H1 (cell line): ENCODE results near the gene CLDN14. TPM values are rescaled to one million over a fixed set of nuclear protein-coding genes. Genes with fewer than 3 reads are reported as not detected.

Source experiments
- CTCF ChIA-PET: fragments of 300-600 bp; sonication (Branson Sonifier 250); formaldehyde crosslinking; loops from one replicate; lab custom pipeline; 2021; ENCODE audit not compliant: partially characterized antibody; lab: Charles Lee
- POLR2A ChIA-PET: fragments of 300-600 bp; sonication (Branson Sonifier 250); formaldehyde crosslinking; loops from one replicate; lab custom pipeline; 2021; ENCODE audit warnings: inconsistent platforms; ENCODE audit not compliant: partially characterized antibody; lab: Charles Lee
- DNase-seq, 2 experiments: peaks; one replicate each; pipeline versions ENCODE4 v3.0.0 to v3.0.0-alpha.2; 2010 to 2022; ENCODE audit warnings: low spot score in 2 of 2, low read depth in 1 of 2, mixed read lengths in 1 of 2
- FAIRE-seq: peaks from 2 replicates; lab custom pipeline; 2011; peaks lifted over from hg19 to GRCh38; lab: Jason Lieb, UNC
- H2AFZ ChIP-seq: 2 replicates; pipeline ENCODE4 v1.8.1; 2012; ENCODE audit warnings: low read length, inconsistent platforms
- H2AK5ac ChIP-seq: 2 replicates; pipeline ENCODE4 v1.6.1; 2013; ENCODE audit warnings: low read depth, low read length
- H2BK120ac ChIP-seq: replicated peaks from 2 replicates; pipeline ENCODE3; 2013; ENCODE audit warnings: low read depth, low read length, inconsistent platforms
- H2BK12ac ChIP-seq: 2 replicates; pipeline ENCODE4 v1.6.1; 2013; ENCODE audit warnings: low read depth, low read length
- H2BK15ac ChIP-seq: 2 replicates; pipeline ENCODE4 v1.6.1; 2013; ENCODE audit warnings: low read length
- H2BK20ac ChIP-seq: 2 replicates; pipeline ENCODE4 v1.6.1; 2013; ENCODE audit warnings: low read length
- H2BK5ac ChIP-seq: 2 replicates; pipeline ENCODE4 v1.6.1; 2013; ENCODE audit warnings: low read depth, low read length
- H3K14ac ChIP-seq: 2 replicates; pipeline ENCODE4 v1.6.1; 2013; ENCODE audit warnings: inconsistent platforms; ENCODE audit not compliant: insufficient read length
- H3K18ac ChIP-seq: 2 replicates; pipeline ENCODE4 v1.6.1; 2013; ENCODE audit warnings: low read length; ENCODE audit errors: extremely low read depth
- H3K23ac ChIP-seq: 2 replicates; pipeline ENCODE4 v1.6.1; 2013; ENCODE audit warnings: inconsistent platforms; ENCODE audit not compliant: insufficient read length
- H3K23me2 ChIP-seq: 2 replicates; pipeline ENCODE4 v1.6.1; 2013; ENCODE audit warnings: low read depth, low read length
- H3K27ac ChIP-seq: 2 replicates; pipeline ENCODE4 v1.6.1; 2011; ENCODE audit warnings: low read depth, low read length, inconsistent platforms
- H3K27me3 ChIP-seq, 4 experiments: replicated peaks in 1 of 4; 1 replicate in 1 of 4; 2 replicates in 3 of 4; pipeline versions ENCODE4 v1.6.1 to v1.8.1; 2011 to 2013; ENCODE audit warnings: low read length in 3 of 4, mild to moderate bottlenecking in 3 of 4, inconsistent platforms in 2 of 4, mixed read lengths in 2 of 4, moderate library complexity in 1 of 4; ENCODE audit not compliant: control insufficient read depth in 3 of 4, insufficient read depth in 3 of 4; ENCODE audit errors: extremely low read depth in 1 of 4
- H3K36me3 ChIP-seq, 4 experiments: 2 replicates each; pipeline versions ENCODE4 v1.6.1 to v1.8.1; 2011 to 2013; ENCODE audit warnings: mild to moderate bottlenecking in 4 of 4, low read length in 3 of 4, moderate library complexity in 2 of 4, control low read depth in 1 of 4, inconsistent platforms in 1 of 4; ENCODE audit not compliant: insufficient read depth in 4 of 4, control insufficient read depth in 2 of 4
- H3K4ac ChIP-seq: replicated peaks from 2 replicates; pipeline ENCODE3; 2013; ENCODE audit warnings: low read length, low read depth, mixed read lengths, inconsistent platforms; ENCODE audit not compliant: insufficient read length
- H3K4me1 ChIP-seq, 4 experiments: replicated peaks in 1 of 4; 1 replicate in 1 of 4; 2 replicates in 3 of 4; pipeline versions ENCODE4 v1.6.1 to v1.8.1; 2011 to 2013; ENCODE audit warnings: low read length in 3 of 4, inconsistent platforms in 2 of 4, mixed read lengths in 1 of 4; ENCODE audit not compliant: insufficient read depth in 4 of 4, control insufficient read depth in 3 of 4
- H3K4me2 ChIP-seq, 2 experiments: 2 replicates each; pipeline versions ENCODE4 v1.6.1 to v1.8.1; 2011 to 2013; ENCODE audit warnings: low read depth in 2 of 2, low read length in 2 of 2, control low read depth in 1 of 2, inconsistent platforms in 1 of 2, mild to moderate bottlenecking in 1 of 2; ENCODE audit not compliant: insufficient read depth in 1 of 2
- H3K4me3 ChIP-seq, 4 experiments: fragments of 200-600, 300-600 bp in 1 of 4; sonication (generic), shearing (Covaris generic), sonication (Bioruptor Twin) in 1 of 4; 2 replicates each; pipeline versions ENCODE4 v1.5.1 to v1.8.1; 2011 to 2016; ENCODE audit warnings: low read length in 4 of 4, low read depth in 3 of 4, control low read depth in 2 of 4, inconsistent platforms in 2 of 4, mild to moderate bottlenecking in 2 of 4, mixed read lengths in 1 of 4, moderate library complexity in 1 of 4; ENCODE audit not compliant: insufficient read depth in 2 of 4; ENCODE audit errors: extremely low read depth in 1 of 4
- H3K56ac ChIP-seq: replicated peaks from 2 replicates; pipeline ENCODE3; 2013; ENCODE audit warnings: low read depth, mild to moderate bottlenecking, mixed read lengths, low read length, inconsistent platforms; ENCODE audit not compliant: insufficient read length
- H3K79me1 ChIP-seq: 2 replicates; pipeline ENCODE4 v1.6.1; 2013; ENCODE audit warnings: low read depth, low read length, control low read depth
- H3K79me2 ChIP-seq, 2 experiments: 2 replicates each; pipeline versions ENCODE4 v1.6.1 to v1.8.1; 2012 to 2013; ENCODE audit warnings: low read length in 2 of 2, mild to moderate bottlenecking in 2 of 2, inconsistent platforms in 1 of 2; ENCODE audit not compliant: insufficient read depth in 2 of 2, control insufficient read depth in 1 of 2
- H3K9ac ChIP-seq, 4 experiments: replicated peaks in 1 of 4; 1 replicate in 1 of 4; 2 replicates in 3 of 4; pipeline versions ENCODE4 v1.6.1 to v1.8.1; 2011 to 2013; ENCODE audit warnings: low read depth in 3 of 4, low read length in 3 of 4, control low read depth in 2 of 4, mild to moderate bottlenecking in 2 of 4, moderate library complexity in 2 of 4, inconsistent platforms in 1 of 4; ENCODE audit errors: extremely low read depth in 1 of 4
- H3K9me3 ChIP-seq, 2 experiments: 2 replicates each; pipeline versions ENCODE4 v1.6.1 to v1.8.1; 2012 to 2013; ENCODE audit warnings: mild to moderate bottlenecking in 2 of 2, moderate library complexity in 2 of 2, control low read depth in 1 of 2, inconsistent platforms in 1 of 2, low read depth in 1 of 2, low read length in 1 of 2, mixed read lengths in 1 of 2; ENCODE audit not compliant: insufficient read depth in 2 of 2
- H4K20me1 ChIP-seq, 2 experiments: replicated peaks in 1 of 2; 2 replicates each; pipeline versions ENCODE3 to v1.8.1; 2011 to 2013; ENCODE audit warnings: inconsistent platforms in 2 of 2, low read length in 2 of 2, mild to moderate bottlenecking in 1 of 2; ENCODE audit not compliant: insufficient read depth in 2 of 2, control insufficient read depth in 1 of 2
- H4K5ac ChIP-seq: 2 replicates; pipeline ENCODE4 v1.6.1; 2013; ENCODE audit warnings: low read length, low read depth, mixed read lengths, inconsistent platforms; ENCODE audit not compliant: insufficient read length
- H4K8ac ChIP-seq: 2 replicates; pipeline ENCODE4 v1.8.0; 2013; ENCODE audit warnings: mild to moderate bottlenecking, moderate library complexity, low read length, inconsistent platforms; ENCODE audit not compliant: insufficient read depth; ENCODE audit errors: extremely low read depth
- H4K91ac ChIP-seq: replicated peaks from 2 replicates; pipeline ENCODE3; 2013; ENCODE audit warnings: low read length, mixed read lengths, inconsistent platforms; ENCODE audit not compliant: insufficient read length
- BRCA1 ChIP-seq: IDR thresholded peaks from 2 replicates; pipeline ENCODE4 v1.6.1; 2012; ENCODE audit warnings: low read depth, low read length, improper control_type of control experiment
- CTBP2 ChIP-seq: IDR thresholded peaks from 2 replicates; pipeline ENCODE4 v1.7.0; 2011; ENCODE audit warnings: borderline replicate concordance, mild to moderate bottlenecking, moderate library complexity, mixed read lengths, low read length; ENCODE audit not compliant: insufficient read depth, insufficient read length
- EGR1 ChIP-seq: IDR thresholded peaks from 2 replicates; pipeline ENCODE4 v1.6.1; 2011; ENCODE audit warnings: low read depth, low read length, borderline replicate concordance
- EP300 ChIP-seq, 2 experiments: IDR thresholded peaks; 1 replicate in 1 of 2; 2 replicates in 1 of 2; pipeline ENCODE4 v1.6.1; 2011 to 2012; ENCODE audit warnings: low read depth in 2 of 2, low read length in 2 of 2, mild to moderate bottlenecking in 2 of 2, borderline replicate concordance in 1 of 2, inconsistent platforms in 1 of 2, moderate library complexity in 1 of 2
- FOSL1 ChIP-seq: IDR thresholded peaks from 2 replicates; pipeline ENCODE4 v1.6.1; 2011; ENCODE audit warnings: mild to moderate bottlenecking, low read depth, low read length, moderate library complexity; ENCODE audit not compliant: insufficient read depth
- KDM1A ChIP-seq: fragments of 200-600, 300-600 bp; sonication (generic); IDR thresholded peaks from 2 replicates; pipeline ENCODE4 v1.7.1; 2016; ENCODE audit warnings: mild to moderate bottlenecking, low read length, borderline replicate concordance
- PHF8 ChIP-seq: fragments of 200-600 bp; sonication (generic); conservative IDR thresholded peaks from 2 replicates; pipeline ENCODE4 v1.7.1; 2012; ENCODE audit warnings: low read depth, mild to moderate bottlenecking, inconsistent platforms, low read length, moderate library complexity
- POLR2AphosphoS5 ChIP-seq: IDR thresholded peaks from 2 replicates; pipeline ENCODE4 v1.6.1; 2011; ENCODE audit warnings: low read depth, low read length
- SRF ChIP-seq: IDR thresholded peaks from 2 replicates; pipeline ENCODE4 v1.6.1; 2011; ENCODE audit warnings: mild to moderate bottlenecking, low read depth, low read length, moderate library complexity
- SUZ12 ChIP-seq: fragments of 200-600 bp; sonication (generic); IDR thresholded peaks from 2 replicates; pipeline ENCODE4 v1.6.1; 2012; ENCODE audit warnings: mild to moderate bottlenecking, inconsistent platforms, low read length, moderate library complexity, mixed read lengths
- ZNF274 ChIP-seq: IDR thresholded peaks from 2 replicates; pipeline ENCODE4 v1.7.0; 2012; ENCODE audit warnings: low read length, borderline replicate concordance; ENCODE audit errors: extremely low read depth
- WGBS, 2 experiments: shearing (Covaris generic) in 1 of 2; methylation state at CpG; one replicate each; pipeline versions ENCODE4 v1.1.6 to v1.1.7; 2013 to 2015; ENCODE audit warnings: low lambda C conversion rate in 2 of 2, mixed read lengths in 2 of 2, inconsistent platforms in 1 of 2, low coverage in 1 of 2, missing lambda C conversion rate in 1 of 2; ENCODE audit not compliant: insufficient replicate concordance in 2 of 2, insufficient coverage in 1 of 2, insufficient read length in 1 of 2; ENCODE audit errors: extremely low coverage in 1 of 2, missing lambda C conversion rate in 1 of 2; 5-methylcytosine and 5-hydroxymethylcytosine counted together
- polyA plus RNA-seq, 7 experiments: library from polyadenylated mRNA; depleted of rRNA in 3 of 7; stranded (reverse) in 5 of 7; unstranded in 2 of 7; fragments of >200 nt in 5 of 7; fragments of 200-250 nt in 2 of 7; gene quantifications; 1 replicate in 5 of 7; 2 replicates in 1 of 7; 4 replicates in 1 of 7; pipeline versions ENCODE4 v1.2.1 to v1.2.3, GENCODE V29; 2011 to 2013; ENCODE audit warnings: missing spikeins in 2 of 7, mixed read lengths in 2 of 7
- total RNA-seq: library from RNA; stranded (reverse); fragmentation: NEBNext Ultra II Directional; extraction: Animal tissue kit (Norgen Biotek cat#: 25700); gene quantifications from 2 replicates; pipeline ENCODE4 v1.2.1, GENCODE V29; 2021
- TF ChIP-seq, protein P1 (sequence below): IDR thresholded peaks from 2 replicates; pipeline ENCODE4 v1.6.1; 2011; ENCODE audit warnings: low read length, improper control_type of control experiment
- TF ChIP-seq, protein P2 (sequence below): IDR thresholded peaks from 2 replicates; pipeline ENCODE4 v1.6.1; 2012; ENCODE audit warnings: inconsistent platforms

The CLDN14 gene
- total and polyA plus RNA-seq, 2 of the 8 experiments (the other 6 are each of a cell fraction or from before 2014, with no cell fraction given) = 0.08 TPM; not detected in 1

DNA sequence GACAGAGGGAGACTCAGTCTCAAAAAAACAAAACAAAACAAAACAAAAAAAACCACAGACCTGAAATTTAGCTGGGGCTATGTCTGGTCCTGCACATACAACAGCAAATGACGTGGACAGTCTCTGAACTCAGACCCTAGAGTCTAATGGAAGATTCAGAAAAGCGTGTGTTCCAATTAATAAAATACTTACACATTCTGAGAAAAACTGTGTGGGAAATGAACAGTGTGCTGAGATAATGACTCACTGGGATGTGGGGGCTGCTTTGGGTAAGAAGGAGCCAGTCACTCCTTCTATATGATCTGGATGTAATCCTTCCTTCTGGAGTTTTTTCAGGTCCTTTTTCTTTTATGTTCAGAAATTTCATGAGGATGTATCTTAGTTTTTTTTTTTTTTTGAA, 29.4 kb downstream of the CLDN14 start:
- Histone ChIP-seq H4K91ac (no peak overlapping the region), H3K4ac (no peak overlapping the region), H2BK20ac (no peak overlapping the region), H3K27me3 (no peaks in the 10 kb centered on the region), H3K36me3 (no peaks in the 10 kb centered on the region), H3K4me3 (no peak overlapping the region), H3K79me2 (no peaks in the 10 kb centered on the region), H4K20me1 (no peaks in the 10 kb centered on the region), H2BK120ac (no peak overlapping the region), H4K8ac (no peak overlapping the region), H3K4me2 (no peak overlapping the region), H3K18ac (no peak overlapping the region), H3K23ac (no peak overlapping the region), H2AFZ (no peak overlapping the region), H3K14ac (no peak overlapping the region), H3K27ac (no peak overlapping the region), H3K4me1 (peaks cover 0 to 7% (median 3%) of the 10 kb centered on the region in 4 experiments; a peak in 4 of 7 replicates), H2BK15ac (no peak overlapping the region), H3K56ac (no peak overlapping the region), H3K23me2 (no peaks in the 10 kb centered on the region), H3K9me3 (no peaks in the 10 kb centered on the region), H3K79me1 (no peaks in the 10 kb centered on the region), H2BK5ac (no peak overlapping the region), H4K5ac (no peak overlapping the region), H3K9ac (no peak overlapping the region), H2BK12ac (no peak overlapping the region), H2AK5ac (no peak overlapping the region)
- POLR2A ChIA-PET = interaction anchor here (0.7 kb wide), 1 partner anchor 27 kb away, joined by 4 read pairs; no protein-coding TSS in a partner anchor
- WGBS, 2 experiments = 85% methylated on average over 2 of the region's 2 CpGs; no CpG with 5 or more reads in 1 of the 2 experiments
- DNase-seq (no peak), FAIRE-seq (no peak)
- CTCF ChIA-PET = interaction anchor here (0.6 to 1.2 kb wide), 2 partner anchors 27 to 407 kb away, joined by 3 to 5 read pairs; no protein-coding TSS in a partner anchor
- TF ChIP-seq EGR1 = no peak
- no peak for TF ChIP-seq ZNF274
- TF ChIP-seq, protein P1, sequence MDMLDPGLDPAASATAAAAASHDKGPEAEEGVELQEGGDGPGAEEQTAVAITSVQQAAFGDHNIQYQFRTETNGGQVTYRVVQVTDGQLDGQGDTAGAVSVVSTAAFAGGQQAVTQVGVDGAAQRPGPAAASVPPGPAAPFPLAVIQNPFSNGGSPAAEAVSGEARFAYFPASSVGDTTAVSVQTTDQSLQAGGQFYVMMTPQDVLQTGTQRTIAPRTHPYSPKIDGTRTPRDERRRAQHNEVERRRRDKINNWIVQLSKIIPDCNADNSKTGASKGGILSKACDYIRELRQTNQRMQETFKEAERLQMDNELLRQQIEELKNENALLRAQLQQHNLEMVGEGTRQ = no peak
- no peak for TF ChIP-seq CTBP2
- no peak for TF ChIP-seq KDM1A
- no peak for TF ChIP-seq FOSL1
- TF ChIP-seq BRCA1 = no peak
- TF ChIP-seq EP300 (IDR thresholded peaks at IDR 0.05; ENCODE audit: borderline replicate concordance in 1 of 2, low read depth in 2 of 2, low read length in 2 of 2) = no peak
- TF ChIP-seq POLR2AphosphoS5 = no peak
- TF ChIP-seq SRF = no peak
- TF ChIP-seq, protein P2, sequence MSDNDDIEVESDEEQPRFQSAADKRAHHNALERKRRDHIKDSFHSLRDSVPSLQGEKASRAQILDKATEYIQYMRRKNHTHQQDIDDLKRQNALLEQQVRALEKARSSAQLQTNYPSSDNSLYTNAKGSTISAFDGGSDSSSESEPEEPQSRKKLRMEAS = no peak
- TF ChIP-seq SUZ12 = no peak
- no peak for TF ChIP-seq PHF8
